HepG2 (cell line): ENCODE results near the gene NFATC2. TPM values are rescaled to one million over a fixed set of nuclear protein-coding genes. Genes with fewer than 3 reads are reported as not detected.
A peak's percentile ranks its signal among the peaks of the same experiment; 100 is the strongest.

Experiments used
- ARNT ChIP-seq: fragments of 450-650 bp; IDR thresholded peaks from 2 replicates; pipeline ENCODE4 v1.6.1; 2017
- DNMT3B ChIP-seq: conservative IDR thresholded peaks from 2 replicates; pipeline ENCODE4 v1.6.1; 2016; ENCODE audit warnings: missing biosample characterization, control low read depth
- HMGXB4 ChIP-seq, 2 experiments: sonication (generic) in 1 of 2; formaldehyde crosslinking in 1 of 2; IDR thresholded peaks; 2 replicates each; pipeline versions ENCODE4 v1.4.0 to v1.6.1; 2018 to 2020; ENCODE audit warnings: missing genetic modification reagents in 2 of 2, borderline replicate concordance in 1 of 2, low read depth in 1 of 2, mild to moderate bottlenecking in 1 of 2, missing biosample characterization in 1 of 2
- JDP2 ChIP-seq: sonication (generic); formaldehyde crosslinking; IDR thresholded peaks from 2 replicates; pipeline ENCODE4 v1.8.1; 2022; ENCODE audit warnings: missing genetic modification reagents, borderline replicate concordance
- KLF11 ChIP-seq: IDR thresholded peaks from 2 replicates; pipeline ENCODE4 v1.6.1; 2016; ENCODE audit warnings: missing compliant biosample characterization
- MAZ ChIP-seq, 2 experiments: sonication (generic) in 1 of 2; formaldehyde crosslinking in 1 of 2; IDR thresholded peaks; 2 replicates each; pipeline versions ENCODE4 v1.5.0 to v1.6.1; 2012 to 2020; ENCODE audit warnings: low read depth in 2 of 2, mild to moderate bottlenecking in 2 of 2, borderline replicate concordance in 1 of 2, improper control_type of control experiment in 1 of 2, low read length in 1 of 2, missing genetic modification reagents in 1 of 2, moderate library complexity in 1 of 2
- MTA3 ChIP-seq: sonication (generic); formaldehyde crosslinking; IDR thresholded peaks from 2 replicates; pipeline ENCODE4 v1.4.0; 2020; ENCODE audit warnings: missing genetic modification reagents
- MXI1 ChIP-seq: IDR thresholded peaks from 3 replicates; pipeline ENCODE4 v1.6.1; 2012; ENCODE audit warnings: low read depth, low read length, inconsistent platforms, borderline replicate concordance
- SNAPC5 ChIP-seq: sonication (generic); formaldehyde crosslinking; IDR thresholded peaks from 2 replicates; pipeline ENCODE4 v1.8.1; 2023; ENCODE audit warnings: mild to moderate bottlenecking, missing genetic modification reagents, borderline replicate concordance
- ZBTB1 ChIP-seq: sonication (generic); formaldehyde crosslinking; IDR thresholded peaks from 2 replicates; pipeline ENCODE4 v1.4.0; 2020; ENCODE audit warnings: missing genetic modification reagents, borderline replicate concordance
- ZBTB44 ChIP-seq: sonication (generic); formaldehyde crosslinking; IDR thresholded peaks from 2 replicates; pipeline ENCODE4 v1.4.0; 2020; ENCODE audit warnings: missing genetic modification reagents
- ZNF121 ChIP-seq: sonication (generic); formaldehyde crosslinking; IDR thresholded peaks from 2 replicates; pipeline ENCODE4 v1.5.0; 2020; ENCODE audit warnings: mild to moderate bottlenecking, missing genetic modification reagents
- ZNF160 ChIP-seq: sonication (generic); formaldehyde crosslinking; IDR thresholded peaks from 2 replicates; pipeline ENCODE4 v1.8.0; 2022; ENCODE audit warnings: mild to moderate bottlenecking, inconsistent platforms, missing genetic modification reagents
- ZNF687 ChIP-seq: sonication (generic); formaldehyde crosslinking; IDR thresholded peaks from 2 replicates; pipeline ENCODE4 v1.5.1; 2020; ENCODE audit warnings: mild to moderate bottlenecking, missing genetic modification reagents, moderate library complexity
- polyA plus RNA-seq, 8 experiments: library from polyadenylated mRNA; depleted of rRNA in 3 of 8; stranded (reverse) in 7 of 8; unstranded in 1 of 8; fragments of >200 nt; fragmentation: Illumina TruSeq in 4 of 8; extraction: Trizol in 4 of 8; gene quantifications; 2 replicates each; pipeline versions ENCODE4 v1.2.1 to v1.2.3, GENCODE V29; 2011 to 2016; ENCODE audit warnings: low read depth in 4 of 8, missing spikeins in 1 of 8, mixed read lengths in 1 of 8; ENCODE audit not compliant: insufficient read depth in 1 of 8
- total RNA-seq, 5 experiments: library from RNA; depleted of rRNA; stranded (reverse); fragments of >200 nt; fragmentation: Illumina TruSeq; extraction: Trizol; gene quantifications; 2 replicates each; pipeline ENCODE4 v1.2.3, GENCODE V29; 2016; ENCODE audit warnings: low read depth in 1 of 5
- TF ChIP-seq, protein P1 (sequence below): sonication (generic); formaldehyde crosslinking; IDR thresholded peaks from 2 replicates; pipeline ENCODE4 v1.8.1; 2022; ENCODE audit warnings: mild to moderate bottlenecking, missing genetic modification reagents
- TF ChIP-seq, protein P2 (sequence below): sonication (generic); formaldehyde crosslinking; IDR thresholded peaks from 2 replicates; pipeline ENCODE4 v1.4.0; 2020; ENCODE audit warnings: mild to moderate bottlenecking, missing genetic modification reagents

NFATC2 gene
- total and polyA plus RNA-seq, 2 of the 13 experiments (the other 11 are each of a cell fraction or from before 2014, with no cell fraction given): 1.9 to 3.3 TPM

GRCh38 chr20:51456511-51457509 lies 85.7 kb downstream of the NFATC2 start (continued):
- TF ChIP-seq ZNF687 (CRISPR knock-in tag): peak; percentile 46; the same call in 1 of the 2 replicates
- no peak for TF ChIP-seq ZNF121 (CRISPR knock-in tag)
- no peak for TF ChIP-seq ZNF160 (CRISPR knock-in tag)
- no peak for TF ChIP-seq SNAPC5 (CRISPR knock-in tag)
- TF ChIP-seq, protein P1, sequence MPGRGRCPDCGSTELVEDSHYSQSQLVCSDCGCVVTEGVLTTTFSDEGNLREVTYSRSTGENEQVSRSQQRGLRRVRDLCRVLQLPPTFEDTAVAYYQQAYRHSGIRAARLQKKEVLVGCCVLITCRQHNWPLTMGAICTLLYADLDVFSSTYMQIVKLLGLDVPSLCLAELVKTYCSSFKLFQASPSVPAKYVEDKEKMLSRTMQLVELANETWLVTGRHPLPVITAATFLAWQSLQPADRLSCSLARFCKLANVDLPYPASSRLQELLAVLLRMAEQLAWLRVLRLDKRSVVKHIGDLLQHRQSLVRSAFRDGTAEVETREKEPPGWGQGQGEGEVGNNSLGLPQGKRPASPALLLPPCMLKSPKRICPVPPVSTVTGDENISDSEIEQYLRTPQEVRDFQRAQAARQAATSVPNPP (CRISPR knock-in tag): no peak
- 0 out of 2 replicates have a peak, but pooled peaks have one; percentile 16 for TF ChIP-seq MAZ (IDR thresholded peaks at IDR 0.05; ENCODE audit: borderline replicate concordance, low read depth, low read length)
- TF ChIP-seq MAZ (CRISPR knock-in tag; IDR thresholded peaks at IDR 0.05; ENCODE audit: low read depth): no peak
- no peak for TF ChIP-seq ZBTB44
- TF ChIP-seq MXI1: peak; percentile 20; the same call in 1 of the 3 replicates
- no peak for TF ChIP-seq KLF11 (CRISPR knock-in tag)
- TF ChIP-seq, protein P2, sequence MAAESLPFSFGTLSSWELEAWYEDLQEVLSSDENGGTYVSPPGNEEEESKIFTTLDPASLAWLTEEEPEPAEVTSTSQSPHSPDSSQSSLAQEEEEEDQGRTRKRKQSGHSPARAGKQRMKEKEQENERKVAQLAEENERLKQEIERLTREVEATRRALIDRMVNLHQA (CRISPR knock-in tag): no peak
- TF ChIP-seq MTA3 (CRISPR knock-in tag): no peak
- TF ChIP-seq ARNT: no peak
- TF ChIP-seq HMGXB4 (CRISPR knock-in tag; IDR thresholded peaks at IDR 0.05; ENCODE audit: borderline replicate concordance in 1 of 2, low read depth in 1 of 2): no peak
- 0 out of 2 replicates have a peak, but pooled peaks have one; percentile 42 for TF ChIP-seq DNMT3B
- TF ChIP-seq JDP2 (CRISPR knock-in tag): no peak
- no peak for TF ChIP-seq ZBTB1 (CRISPR knock-in tag)
